GM20431 (cell line): ENCODE data around the gene ISOC2.

Experiments
- in situ Hi-C: fragments of 300-500 bp; cut with MseI, MboI; formaldehyde crosslinking; loops from one replicate; pipeline ENCODE4 v1.15.0; 2020; ENCODE audit warnings: low sequenced_read_pairs; ENCODE audit not compliant: unreplicated experiment

ISOC2 gene

DNA sequence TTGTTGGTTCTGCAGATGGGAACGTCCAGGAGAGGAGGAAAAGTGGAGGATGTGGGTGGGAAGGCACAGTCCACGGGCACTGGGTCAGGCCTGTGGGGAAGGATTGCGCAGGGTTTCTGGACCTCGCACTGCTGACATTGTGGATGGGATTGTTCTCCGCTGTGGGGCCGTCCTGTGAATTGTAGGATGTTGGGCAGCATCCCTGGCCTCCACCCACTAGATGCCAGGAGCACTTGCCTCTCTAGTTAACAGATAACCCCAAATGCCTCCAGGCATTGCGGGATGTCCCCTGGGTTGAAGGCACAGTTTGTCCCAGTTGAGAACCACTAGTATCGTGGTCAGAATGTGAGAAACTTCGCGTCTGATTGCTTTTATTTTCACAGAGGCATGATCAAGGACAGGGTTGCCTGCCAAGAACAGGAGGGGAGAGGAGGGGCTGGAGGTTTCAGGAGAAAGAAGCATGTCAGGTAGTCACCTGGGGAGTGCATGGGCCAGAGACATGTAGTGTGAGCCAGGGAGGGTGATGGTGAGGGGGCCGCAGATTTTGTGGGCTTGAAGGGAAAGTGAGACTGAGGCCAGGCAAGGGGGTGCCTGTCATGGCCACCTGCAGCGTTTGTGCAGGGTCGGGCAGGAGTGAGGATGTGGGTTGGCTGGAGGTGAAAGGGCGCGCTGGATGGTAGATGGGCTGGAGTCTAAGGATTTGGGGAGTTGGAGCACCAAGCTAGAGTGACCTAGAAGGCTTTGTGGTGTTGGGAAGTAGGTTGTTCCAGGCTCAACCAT, 18.2 kb upstream of the ISOC2 start:
- in situ Hi-C loops: no loop called here

DNA sequence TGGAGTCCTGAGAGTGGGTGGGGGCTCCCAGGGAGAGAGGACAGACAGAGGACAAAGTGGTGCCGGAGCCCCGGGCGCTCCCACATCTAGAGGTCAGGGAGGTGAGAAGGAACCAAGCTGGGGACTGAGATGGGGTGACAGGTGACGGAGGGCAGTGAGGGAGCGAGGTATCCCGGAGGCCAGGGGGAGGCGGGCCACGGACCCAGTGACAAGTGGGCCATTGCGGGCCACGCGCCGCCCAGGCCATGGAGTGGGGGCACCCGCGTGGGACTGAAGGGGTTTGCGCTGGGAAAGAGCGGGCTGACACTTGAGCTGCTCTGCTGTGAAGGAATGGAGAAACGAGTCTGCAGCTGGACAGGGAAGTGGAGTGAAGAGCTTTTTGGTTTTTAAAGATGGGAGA, 17.6 kb upstream of the ISOC2 start:
- in situ Hi-C loops: no loop called here

DNA sequence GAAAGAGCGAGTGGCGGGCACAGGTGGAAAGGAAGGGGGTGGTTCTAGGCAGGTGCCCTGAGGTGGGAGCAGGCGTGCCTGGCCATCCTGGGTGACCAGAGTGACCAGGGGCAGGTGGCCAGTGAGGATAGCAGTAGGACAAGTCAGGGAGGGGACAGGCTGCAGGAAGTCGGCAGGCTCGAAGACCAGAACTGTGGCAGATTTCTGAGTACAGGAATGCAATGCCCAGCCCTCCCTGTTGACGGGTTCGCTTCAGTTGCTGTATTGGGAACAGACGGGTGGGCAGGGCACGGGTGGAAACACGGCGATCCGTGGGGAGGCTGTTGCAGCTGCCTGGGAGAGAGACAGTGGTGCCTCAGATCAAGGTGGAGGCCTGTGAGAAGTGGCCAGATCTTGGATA, 16.9 kb upstream of the ISOC2 start:
- in situ Hi-C loops: no loop called here

DNA sequence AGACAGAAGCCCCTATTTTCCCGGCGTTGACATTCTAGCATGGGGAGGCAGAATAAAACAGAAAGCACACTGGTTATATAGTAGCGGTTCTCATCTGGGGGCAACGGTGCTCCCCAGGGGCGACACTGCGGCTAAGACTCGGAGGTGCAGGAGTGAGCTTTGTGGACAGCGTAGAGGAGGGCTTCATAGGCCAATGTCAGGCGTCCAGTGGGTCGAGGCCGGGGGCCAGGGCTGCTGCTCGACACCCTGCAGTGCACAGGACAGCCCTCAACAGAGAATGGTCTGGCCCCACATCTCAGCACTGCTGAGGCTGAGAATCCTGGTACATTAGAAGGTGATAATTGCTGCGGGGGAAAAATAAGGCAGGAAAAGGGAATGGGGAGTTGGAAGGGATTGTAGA, 16.5 kb upstream of the ISOC2 start:
- in situ Hi-C loops: no loop called here

DNA sequence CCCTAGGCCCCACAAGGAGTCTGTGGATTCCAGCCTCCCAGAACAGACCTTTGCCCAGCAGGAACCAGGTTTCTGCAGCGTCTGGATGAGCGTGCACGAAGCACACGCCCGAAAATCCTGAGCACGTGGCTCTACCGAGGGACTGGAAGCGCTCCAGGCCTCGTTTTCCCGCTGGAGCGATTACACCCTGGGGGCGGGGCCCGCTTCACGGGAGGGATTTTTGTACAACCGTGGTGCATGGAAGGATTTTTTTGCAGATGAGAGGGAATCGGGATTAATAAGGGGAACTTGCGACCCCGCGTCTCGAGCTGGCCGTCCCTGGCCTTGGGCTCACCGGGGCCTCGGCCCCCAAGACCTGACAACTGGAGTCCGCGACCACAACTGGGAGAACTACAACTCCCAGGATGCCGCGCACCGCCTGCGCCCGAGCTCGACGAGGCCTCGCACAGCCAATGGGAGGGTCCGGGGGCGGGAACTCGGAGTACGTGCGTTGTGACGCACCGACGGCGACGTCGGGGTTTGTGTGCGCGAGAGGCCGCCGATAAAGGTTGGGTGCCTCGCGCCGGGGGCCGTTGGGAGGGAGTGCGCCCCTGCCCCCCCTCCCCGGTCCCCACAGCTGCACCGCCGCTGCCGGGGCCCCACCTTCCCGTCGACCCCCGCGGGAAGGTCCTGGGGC, 14.8 kb upstream of the ISOC2 start, which contains the start of gene ZNF628:
TSS of gene ZNF628 (plus strand) at position 518 of the 676 bp plus-strand sequence. CDS start 3,294 bp downstream, outside the sequence.
- in situ Hi-C loops: no loop called here

DNA sequence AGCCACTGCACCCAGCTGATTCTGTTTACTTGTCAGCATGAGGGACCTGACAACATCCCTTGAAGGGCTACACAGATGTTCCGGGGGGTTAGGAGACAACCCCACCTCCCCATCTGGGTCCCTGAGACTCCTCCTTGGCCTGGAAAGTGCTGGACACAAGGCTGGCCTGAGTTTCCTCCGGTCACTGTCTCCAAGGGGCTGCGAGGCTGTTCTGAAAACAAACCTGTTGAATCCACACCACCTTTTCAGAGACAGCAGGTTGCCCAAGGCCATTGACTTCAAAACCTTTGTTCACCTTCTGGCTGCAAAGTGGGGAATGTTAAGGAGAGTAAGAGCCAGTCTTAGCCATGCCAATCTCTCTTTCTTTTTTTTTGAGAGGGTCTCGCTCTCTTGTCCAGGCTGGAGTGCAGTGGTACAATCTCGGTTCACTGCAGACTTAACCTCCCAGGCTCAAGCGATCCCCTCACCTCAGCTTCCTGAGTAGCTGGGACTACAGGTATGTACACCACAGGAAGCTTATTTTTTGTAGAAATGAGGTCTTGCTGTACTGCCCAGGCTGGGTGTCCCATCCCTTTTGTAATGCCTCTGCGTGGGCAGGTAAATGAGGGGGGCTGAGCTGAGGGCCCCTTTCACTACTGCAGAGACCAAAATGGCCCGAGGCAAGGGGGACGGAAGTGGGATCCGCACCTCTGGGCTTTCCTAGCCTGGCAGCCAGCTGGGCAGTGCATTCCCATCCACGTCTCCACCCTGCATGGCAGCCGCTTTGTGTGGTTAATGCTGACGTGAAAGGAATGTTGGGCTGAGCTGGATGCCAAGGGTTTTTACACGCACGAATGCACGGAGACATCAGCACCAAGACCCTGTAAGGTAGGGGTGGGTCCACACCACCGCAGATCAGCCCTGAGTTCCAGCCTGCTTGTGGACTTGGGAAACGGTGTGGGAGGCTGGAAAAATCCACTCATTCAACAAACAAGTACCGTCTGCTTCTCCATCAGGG, 13.1 kb upstream of the ISOC2 start:
- in situ Hi-C loops: no loop called here

DNA sequence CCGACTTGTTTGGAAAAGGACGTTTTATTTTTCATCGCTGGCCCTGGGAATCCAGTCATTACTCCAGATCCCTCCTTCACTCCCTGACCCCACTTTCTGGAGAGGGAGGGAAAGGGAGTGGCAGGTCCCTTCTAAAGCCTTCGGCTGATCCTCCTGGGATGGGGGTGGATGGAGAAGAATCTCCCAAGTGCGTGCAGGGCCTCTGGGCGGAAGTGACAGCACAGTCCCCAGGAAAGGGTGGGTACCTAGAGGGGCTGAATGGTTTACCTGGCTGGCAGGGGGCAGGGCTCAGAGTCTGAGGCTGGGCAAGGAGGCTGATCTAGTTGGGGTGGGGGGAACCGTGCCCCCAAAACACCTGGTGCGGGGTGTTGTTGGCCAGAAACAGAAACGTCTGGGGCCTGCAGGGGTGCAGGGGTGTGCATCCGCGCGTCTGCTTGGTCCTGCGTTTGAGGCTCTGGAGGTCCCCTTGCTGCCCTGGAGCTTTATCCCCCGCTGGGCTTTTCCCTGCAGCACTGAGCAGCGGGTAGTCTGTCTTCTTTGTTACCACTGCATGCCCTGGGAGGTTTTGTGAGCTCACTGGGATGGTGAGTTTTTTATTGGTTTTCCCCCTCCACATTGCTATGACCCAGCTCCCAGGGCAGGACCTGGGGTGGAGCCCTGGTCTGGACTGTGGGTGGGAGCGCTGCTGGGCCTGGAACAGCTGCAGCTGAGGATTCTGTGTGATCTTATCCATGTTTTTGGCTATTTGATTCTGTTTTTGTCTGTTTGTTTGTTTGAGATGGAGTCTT, 12.0 kb upstream of the ISOC2 start:
- in situ Hi-C loops: no loop called here

DNA sequence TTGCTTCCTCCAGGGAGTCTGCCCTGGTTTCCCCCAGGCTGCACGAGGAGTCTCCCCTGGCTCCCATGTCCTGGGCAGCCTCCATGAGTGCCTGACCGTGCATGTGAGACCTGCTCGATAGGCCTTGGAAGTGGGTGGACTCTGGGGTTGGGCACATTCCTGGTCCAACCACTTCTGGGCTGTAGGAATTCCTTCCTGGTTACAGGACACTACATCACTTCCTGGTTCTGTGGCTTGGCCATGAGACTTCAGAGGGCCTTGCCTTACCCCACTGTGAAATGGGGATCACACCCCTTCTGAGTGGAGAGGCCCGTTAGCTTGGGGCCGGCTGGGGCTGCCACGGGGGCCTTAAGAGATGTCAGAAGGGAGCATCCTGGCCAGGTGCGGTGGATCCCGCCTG, 11.0 kb upstream of the ISOC2 start:
- in situ Hi-C loops: no loop called here

DNA sequence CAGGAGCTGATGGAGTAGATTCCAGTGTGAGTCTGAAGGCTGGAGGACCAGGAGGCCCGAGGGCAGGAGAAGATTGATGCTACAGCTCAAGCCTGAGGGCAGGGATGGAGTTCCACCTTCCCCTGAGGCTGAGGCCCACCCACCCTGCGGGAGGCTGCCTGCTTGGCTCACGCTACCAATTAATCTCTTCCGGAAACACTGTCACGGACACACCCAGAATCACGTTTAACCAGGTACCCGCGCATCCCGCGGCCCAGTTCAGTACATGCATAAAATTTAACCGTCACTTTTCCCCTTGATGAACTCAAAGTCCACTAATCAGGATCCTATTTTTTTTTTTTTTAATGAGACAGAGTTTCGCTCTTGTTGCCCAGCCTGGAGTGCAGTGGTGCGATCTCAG, 9.8 kb upstream of the ISOC2 start:
- in situ Hi-C loops: no loop called here

DNA sequence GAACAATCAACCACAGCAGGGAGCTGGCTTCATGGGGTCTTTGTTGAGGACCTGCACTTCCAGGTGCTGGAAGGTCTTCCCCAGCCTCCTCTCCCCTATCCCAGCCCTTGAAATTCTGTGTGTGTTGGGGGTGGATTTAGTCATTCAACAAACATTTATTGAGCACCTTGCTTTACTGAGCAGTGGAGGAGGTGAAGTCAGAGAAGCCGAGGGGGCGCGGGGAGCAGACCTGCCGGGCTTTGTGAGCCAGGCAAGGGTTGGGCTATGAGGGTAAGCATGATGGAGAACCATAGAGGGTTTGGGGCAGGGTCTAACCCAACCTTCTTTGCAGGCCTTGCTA, 6.6 kb upstream of the ISOC2 start:
- in situ Hi-C loops: no loop called here

DNA sequence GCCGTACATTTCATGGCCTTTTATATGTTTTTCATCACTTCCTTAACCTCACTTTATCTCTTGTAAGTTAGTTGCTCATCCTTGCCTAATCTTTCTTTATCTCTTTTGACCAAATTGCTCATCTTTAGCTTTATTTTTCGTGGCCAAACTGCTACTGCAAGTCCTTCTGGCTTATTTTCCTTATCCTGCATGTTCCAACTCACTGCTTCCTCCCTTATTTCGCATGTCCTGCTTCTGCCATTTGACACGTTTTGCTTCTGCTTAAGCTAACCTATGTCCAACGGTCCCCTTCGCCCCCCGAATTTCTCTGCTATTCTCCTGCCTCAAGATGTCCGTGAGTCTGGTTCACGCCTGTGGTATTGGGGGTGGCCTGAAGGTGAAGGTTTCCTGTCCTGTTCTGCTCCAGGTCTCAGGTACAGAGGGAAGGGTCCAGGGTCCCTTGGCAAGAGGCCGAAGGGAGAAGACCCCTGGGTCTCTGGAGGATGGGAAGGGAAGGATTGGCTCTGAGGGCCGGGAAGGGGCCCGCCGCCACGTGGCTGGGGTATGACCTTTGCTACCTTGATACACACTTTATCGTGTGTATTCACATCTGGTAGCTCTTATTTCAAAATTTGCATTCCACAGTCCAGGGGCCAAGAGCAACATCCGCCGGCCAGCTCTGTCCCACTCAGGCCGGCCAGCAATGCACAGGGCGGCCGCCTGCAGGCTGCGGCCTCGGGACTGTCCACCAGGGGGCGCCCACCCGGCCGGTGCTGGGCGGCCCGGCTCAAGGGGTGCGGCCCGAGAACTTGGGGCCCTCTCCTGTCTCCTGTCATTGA, 6.0 kb upstream of the ISOC2 start:
- in situ Hi-C loops: no loop called here

DNA sequence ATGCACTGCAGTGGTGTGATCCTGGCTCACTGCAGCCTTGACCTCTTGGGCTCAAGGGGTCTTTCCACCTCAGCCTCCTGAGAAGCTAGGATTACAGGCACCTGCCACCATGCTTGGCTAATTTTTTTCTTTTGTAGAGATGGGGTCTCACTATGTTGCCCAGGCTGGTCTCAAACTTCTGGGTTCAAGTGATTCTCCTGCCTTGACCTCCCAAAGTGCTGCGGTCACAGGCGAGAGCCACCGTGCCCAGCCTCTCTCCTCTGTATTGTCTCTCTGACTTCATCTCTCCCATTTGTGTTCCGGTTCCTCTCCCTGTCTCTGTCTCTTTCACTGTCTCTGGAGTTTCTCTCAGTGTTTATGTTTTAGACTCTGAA, 4.8 kb upstream of the ISOC2 start:
- in situ Hi-C loops: no loop called here

DNA sequence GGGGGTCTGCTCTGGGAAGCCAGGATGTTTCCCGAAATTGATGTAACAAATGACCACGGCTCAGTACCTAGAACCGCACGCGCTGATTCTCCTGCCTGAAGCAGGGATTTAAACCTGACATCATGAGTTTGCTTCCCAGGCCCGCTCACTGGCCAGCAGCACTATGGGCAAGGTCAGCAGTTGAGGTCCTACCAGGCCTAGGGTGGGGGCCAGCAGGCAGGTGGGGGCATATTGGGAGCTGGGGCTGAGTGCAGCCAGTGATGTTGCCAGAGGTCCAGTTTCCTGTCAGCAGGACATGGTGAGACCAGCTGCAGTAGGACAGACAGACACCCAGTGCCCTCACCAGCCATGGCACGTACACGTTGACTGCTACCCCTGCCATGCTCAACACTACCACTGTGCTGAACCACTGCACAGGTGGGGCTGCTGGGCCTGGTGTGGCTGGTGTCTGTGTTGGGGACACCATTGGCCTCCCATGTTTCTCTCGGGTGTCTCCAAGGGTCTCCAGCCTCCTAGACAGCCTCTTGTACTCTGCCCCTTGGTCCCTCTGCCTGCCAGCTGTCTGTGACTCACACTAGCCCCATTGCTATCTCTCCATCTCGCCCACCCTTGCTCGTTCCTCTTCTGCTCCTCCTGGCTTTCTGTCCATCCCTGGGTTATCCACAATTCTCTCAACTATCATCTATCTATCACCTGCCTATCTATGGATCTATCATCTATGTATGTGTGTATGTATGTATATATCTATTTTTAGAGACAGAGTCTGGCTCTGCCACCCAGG, 4.2 kb upstream of the ISOC2 start:
- in situ Hi-C loops: no loop called here

DNA sequence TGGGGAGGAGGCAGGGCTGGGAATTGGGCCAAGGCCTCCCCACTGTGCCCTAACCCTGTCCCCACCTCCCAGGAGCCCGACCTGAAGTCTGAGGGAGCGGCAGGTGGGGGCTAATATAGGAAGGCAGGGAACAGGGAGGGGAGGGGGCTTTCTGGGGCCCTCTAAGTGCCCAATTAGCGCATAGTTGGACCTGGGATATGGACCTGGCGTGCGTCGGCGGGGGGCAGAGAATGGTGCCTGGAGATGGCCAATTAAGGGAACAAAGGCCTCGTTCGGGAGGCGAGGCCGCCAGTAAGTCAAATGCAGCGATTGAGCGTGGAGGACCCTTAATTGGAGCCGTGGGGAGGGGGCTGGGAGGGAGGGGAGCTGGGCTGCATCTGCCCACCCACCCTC, 3.2 kb upstream of the ISOC2 start, which contains the start of gene C19orf85:
TSS of gene C19orf85 (minus strand) at position 90 of the 393 bp plus-strand sequence. CDS start 197 bp downstream, outside the sequence.
- in situ Hi-C loops: no loop called here

DNA sequence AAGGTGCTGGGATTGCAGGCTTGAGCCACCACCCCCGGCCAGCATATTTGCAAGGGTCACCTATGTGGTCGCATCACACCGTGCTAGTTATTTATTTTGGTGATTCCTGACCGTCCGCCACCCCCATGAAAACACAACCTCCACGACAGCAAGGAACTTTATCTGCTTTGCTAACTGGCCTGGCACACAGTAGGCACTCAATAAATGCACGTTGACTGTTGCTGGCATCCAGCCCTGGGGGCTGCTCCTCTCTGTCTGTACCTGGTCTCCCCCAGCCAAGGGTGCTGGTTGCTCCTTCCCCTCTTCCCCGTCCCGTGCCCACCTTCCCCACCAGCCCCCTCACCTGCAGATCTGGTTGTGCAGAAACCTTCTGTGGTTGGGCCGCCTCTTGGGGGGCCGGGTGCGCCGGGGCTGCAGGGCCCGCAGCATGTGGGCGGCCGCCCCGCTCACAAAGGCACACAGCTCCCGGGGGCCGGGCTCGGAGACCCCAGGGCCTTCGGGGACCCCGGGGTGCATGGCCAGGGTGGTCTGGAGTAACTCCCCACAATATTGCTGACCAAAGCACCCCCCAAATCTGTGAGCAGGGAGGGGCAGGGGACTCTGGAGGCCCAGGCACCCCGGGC, 2.7 kb upstream of the ISOC2 start:
- in situ Hi-C loops: no loop called here

DNA sequence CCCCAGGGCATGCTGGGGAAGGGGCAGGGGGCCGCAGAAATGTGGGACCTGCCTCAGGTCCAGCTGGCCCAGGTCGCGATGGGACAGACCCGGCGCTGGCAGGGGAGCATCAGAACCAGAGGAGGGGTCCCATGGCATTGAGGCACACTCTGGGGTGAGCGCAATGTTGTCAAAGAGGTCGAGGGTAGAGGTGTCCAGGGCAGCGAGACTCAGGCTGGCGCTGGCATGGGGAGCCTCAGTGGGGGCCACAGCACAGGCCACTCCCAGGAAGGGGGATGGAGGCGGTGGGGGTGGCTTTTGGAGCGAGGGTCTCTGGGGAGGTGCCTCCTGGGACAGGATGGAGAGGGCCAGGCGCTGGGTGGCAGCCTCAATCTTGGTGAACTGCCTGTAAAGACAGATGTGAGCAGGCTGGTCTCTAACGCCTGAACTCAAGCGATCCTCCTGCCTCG, 2.2 kb upstream of the ISOC2 start:
- in situ Hi-C loops: no loop called here

DNA sequence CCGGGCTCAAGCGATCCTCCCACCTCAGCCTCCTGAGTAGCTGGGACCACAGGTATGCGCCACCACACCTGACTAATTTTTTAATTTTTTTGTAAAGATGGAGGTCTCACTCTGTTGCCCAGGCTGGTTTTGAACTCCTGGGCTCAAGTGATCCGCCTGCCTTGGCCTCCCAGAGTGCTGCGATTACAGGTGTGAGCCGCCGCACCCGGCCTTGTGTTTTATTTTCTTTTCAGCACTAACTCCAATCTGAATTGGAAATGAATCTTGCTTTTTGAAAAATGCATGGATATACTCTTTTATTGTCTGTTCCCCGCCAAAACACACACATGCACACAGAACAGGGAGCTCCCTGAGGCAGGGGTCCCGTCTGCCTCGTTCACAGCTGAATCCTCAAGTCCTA, 1.3 kb upstream of the ISOC2 start:
- in situ Hi-C loops: no loop called here
